Measurements from ENCODE around the gene GOLGA6L7. TPM values are rescaled to one million over a fixed set of nuclear protein-coding genes. Genes with fewer than 3 reads are reported as not detected.
"Not testable (repeated sequence)": the region's sequence is repeated elsewhere in the genome, so short reads cannot be mapped to it uniquely, and the experiment has no call there.

The GOLGA6L7 gene
- total and polyA plus RNA-seq, 2 of the 8 experiments (the other 6 are each of a cell fraction or from before 2014, with no cell fraction given), result not detected

- H3K4ac ChIP-seq (replicated peaks; ENCODE audit: insufficient read length, low read depth, low read length); H3K79me2 ChIP-seq (ENCODE audit: control insufficient read depth in 1 of 2, insufficient read depth in 2 of 2, low read length in 2 of 2); CTCF ChIA-PET (ENCODE audit: partially characterized antibody); H4K5ac ChIP-seq (ENCODE audit: insufficient read length, low read depth, low read length); H4K91ac ChIP-seq (replicated peaks; ENCODE audit: insufficient read length, low read length); H3K4me1 ChIP-seq (replicated peaks in 1 of 4; ENCODE audit: control insufficient read depth in 3 of 4, insufficient read depth in 4 of 4, low read length in 3 of 4); H2BK120ac ChIP-seq (replicated peaks; ENCODE audit: low read depth, low read length); H2BK20ac ChIP-seq (ENCODE audit: low read length); H3K23me2 ChIP-seq (ENCODE audit: low read depth, low read length); FAIRE-seq; H3K4me3 ChIP-seq (ENCODE audit: extremely low read depth in 1 of 4, insufficient read depth in 2 of 4, low read depth in 3 of 4, low read length in 4 of 4); H3K18ac ChIP-seq (ENCODE audit: extremely low read depth, low read length); POLR2A ChIA-PET (ENCODE audit: partially characterized antibody); DNase-seq (ENCODE audit: low read depth in 1 of 2, low spot score in 2 of 2); H4K20me1 ChIP-seq (replicated peaks in 1 of 2; ENCODE audit: control insufficient read depth in 1 of 2, insufficient read depth in 2 of 2, low read length in 2 of 2); H2AK5ac ChIP-seq (ENCODE audit: low read depth, low read length); H3K36me3 ChIP-seq (ENCODE audit: control insufficient read depth in 2 of 4, insufficient read depth in 4 of 4, low read length in 3 of 4); H3K79me1 ChIP-seq (ENCODE audit: low read depth, low read length); H3K23ac ChIP-seq (ENCODE audit: insufficient read length); H3K27ac ChIP-seq (ENCODE audit: low read depth, low read length); H3K56ac ChIP-seq (replicated peaks; ENCODE audit: insufficient read length, low read depth, low read length); H2BK5ac ChIP-seq (ENCODE audit: low read depth, low read length); H3K14ac ChIP-seq (ENCODE audit: insufficient read length); H4K8ac ChIP-seq (ENCODE audit: extremely low read depth, insufficient read depth, low read length); H3K27me3 ChIP-seq (replicated peaks in 1 of 4; ENCODE audit: control insufficient read depth in 3 of 4, extremely low read depth in 1 of 4, insufficient read depth in 3 of 4, low read length in 3 of 4); H2BK12ac ChIP-seq (ENCODE audit: low read depth, low read length); H3K9ac ChIP-seq (replicated peaks in 1 of 4; ENCODE audit: extremely low read depth in 1 of 4, low read depth in 3 of 4, low read length in 3 of 4); H3K4me2 ChIP-seq (ENCODE audit: insufficient read depth in 1 of 2, low read depth in 2 of 2, low read length in 2 of 2); H2BK15ac ChIP-seq (ENCODE audit: low read length); H2AFZ ChIP-seq (ENCODE audit: low read length): not testable (repeated sequence)
- peaks cover 0 to 11% of the 10 kb centered on the region in 2 experiments; a peak in 1 of 4 replicates for H3K9me3 ChIP-seq (ENCODE audit: insufficient read depth in 2 of 2, low read depth in 1 of 2, low read length in 1 of 2)
- 83% methylated on average over 2 of the region's 31 CpGs; no CpG with 5 or more reads in 1 of the 2 experiments for WGBS, 2 experiments (ENCODE audit: extremely low coverage in 1 of 2, insufficient coverage in 1 of 2, insufficient read length in 1 of 2, insufficient replicate concordance in 2 of 2, low coverage in 1 of 2, low lambda C conversion rate in 2 of 2, missing lambda C conversion rate in 1 of 2)
Observed at GRCh38 chr15:28849766-28850165, 1.3 kb upstream of the GOLGA6L7 start.

- H2BK5ac ChIP-seq (ENCODE audit: low read depth, low read length); POLR2A ChIA-PET (ENCODE audit: partially characterized antibody); H3K56ac ChIP-seq (replicated peaks; ENCODE audit: insufficient read length, low read depth, low read length); H2BK120ac ChIP-seq (replicated peaks; ENCODE audit: low read depth, low read length); H4K8ac ChIP-seq (ENCODE audit: extremely low read depth, insufficient read depth, low read length); H3K4ac ChIP-seq (replicated peaks; ENCODE audit: insufficient read length, low read depth, low read length); FAIRE-seq; H2BK15ac ChIP-seq (ENCODE audit: low read length); H2BK12ac ChIP-seq (ENCODE audit: low read depth, low read length); H3K36me3 ChIP-seq (ENCODE audit: control insufficient read depth in 2 of 4, insufficient read depth in 4 of 4, low read length in 3 of 4); H3K27me3 ChIP-seq (replicated peaks in 1 of 4; ENCODE audit: control insufficient read depth in 3 of 4, extremely low read depth in 1 of 4, insufficient read depth in 3 of 4, low read length in 3 of 4); H3K79me2 ChIP-seq (ENCODE audit: control insufficient read depth in 1 of 2, insufficient read depth in 2 of 2, low read length in 2 of 2); H4K20me1 ChIP-seq (replicated peaks in 1 of 2; ENCODE audit: control insufficient read depth in 1 of 2, insufficient read depth in 2 of 2, low read length in 2 of 2); H2AK5ac ChIP-seq (ENCODE audit: low read depth, low read length); H3K23ac ChIP-seq (ENCODE audit: insufficient read length); H3K14ac ChIP-seq (ENCODE audit: insufficient read length); DNase-seq (ENCODE audit: low read depth in 1 of 2, low spot score in 2 of 2); H2AFZ ChIP-seq (ENCODE audit: low read length); H3K4me2 ChIP-seq (ENCODE audit: insufficient read depth in 1 of 2, low read depth in 2 of 2, low read length in 2 of 2); H3K9ac ChIP-seq (replicated peaks in 1 of 4; ENCODE audit: extremely low read depth in 1 of 4, low read depth in 3 of 4, low read length in 3 of 4); H3K23me2 ChIP-seq (ENCODE audit: low read depth, low read length); H3K4me3 ChIP-seq (ENCODE audit: extremely low read depth in 1 of 4, insufficient read depth in 2 of 4, low read depth in 3 of 4, low read length in 4 of 4); CTCF ChIA-PET (ENCODE audit: partially characterized antibody); H4K5ac ChIP-seq (ENCODE audit: insufficient read length, low read depth, low read length); H3K27ac ChIP-seq (ENCODE audit: low read depth, low read length); H4K91ac ChIP-seq (replicated peaks; ENCODE audit: insufficient read length, low read length); H2BK20ac ChIP-seq (ENCODE audit: low read length); H3K18ac ChIP-seq (ENCODE audit: extremely low read depth, low read length); H3K79me1 ChIP-seq (ENCODE audit: low read depth, low read length); H3K4me1 ChIP-seq (replicated peaks in 1 of 4; ENCODE audit: control insufficient read depth in 3 of 4, insufficient read depth in 4 of 4, low read length in 3 of 4): not testable (repeated sequence)
- H3K9me3 ChIP-seq (ENCODE audit: insufficient read depth in 2 of 2, low read depth in 1 of 2, low read length in 1 of 2), result peaks cover 0 to 11% of the 10 kb centered on the region in 2 experiments; a peak in 1 of 4 replicates
- WGBS, 2 experiments (ENCODE audit: extremely low coverage in 1 of 2, insufficient coverage in 1 of 2, insufficient read length in 1 of 2, insufficient replicate concordance in 2 of 2, low coverage in 1 of 2, low lambda C conversion rate in 2 of 2, missing lambda C conversion rate in 1 of 2), result 90% methylated on average over 2 of the region's 17 CpGs; no CpG with 5 or more reads in 1 of the 2 experiments
Observed at GRCh38 chr15:28849271-28849670, 827 bp upstream of the GOLGA6L7 start.
